ENCODE results near the gene ZBTB37. TPM values are rescaled to one million over a fixed set of nuclear protein-coding genes. Genes with fewer than 3 reads are reported as not detected.

Gene ZBTB37
- total and polyA plus RNA-seq, 9 of the 15 experiments (the other 6 are each of a cell fraction or from before 2014, with no cell fraction given), result 1.3 to 13.9 (median 5.4) TPM

GRCh38 chr1:173867753-173868265 lies 371 bp upstream of the ZBTB37 start, which contains the start of gene GAS5 (continued):
- TF ChIP-seq ZNF318 (IDR thresholded peaks at IDR 0.05; ENCODE audit: borderline replicate concordance in 1 of 2, low read depth in 1 of 2) (peak in 1 of 2 experiments; percentile 77; a peak in 2 of 4 replicates), MCM7 (IDR thresholded peaks at IDR 0.05) (peak in 1 of 2 experiments; percentile 23; a peak in 1 of 4 replicates), MYNN (IDR thresholded peaks at IDR 0.05) (peak; percentile 80), MYNN (CRISPR knock-in tag; IDR thresholded peaks at IDR 0.05) (no peak), MITF (IDR thresholded peaks at IDR 0.05) (0 out of 2 replicates have a peak, but pooled peaks have one; percentile 44)

Measured in K562 (cell line).